Panc1 (cell line): Measurements from ENCODE around the gene FGD5. TPM values are rescaled to one million over a fixed set of nuclear protein-coding genes. Genes with fewer than 3 reads are reported as not detected.

Experiments used
- ATAC-seq: fragments of 200-7000 bp; cut with Tn5 transposase; 2 replicates; pipeline ENCODE4 v1.9.1; 2020; ENCODE audit warnings: mild to moderate bottlenecking, moderate library complexity
- BruUV-seq: library from RNA; stranded (reverse); fragments of 400-500 nt; replicated peaks from 2 replicates; lab custom pipeline; 2021; lab: Mats Ljungman, UMichigan
- CTCF ChIA-PET: fragments of 300-600 bp; sonication (Branson Sonifier 250); formaldehyde crosslinking; loops from one replicate; lab custom pipeline; 2022; ENCODE audit warnings: antibody characterized with exemption; lab: Charles Lee
- POLR2A ChIA-PET: fragments of 300-600 bp; sonication (Branson Sonifier 250); formaldehyde crosslinking; loops from one replicate; lab custom pipeline; 2022; ENCODE audit warnings: antibody characterized with exemption; lab: Charles Lee
- DNase-seq: peaks from one replicate; pipeline ENCODE4 v3.0.0-alpha.2; 2010; ENCODE audit warnings: low read depth, low spot score
- H3K27ac ChIP-seq: 2 replicates; pipeline ENCODE4 v1.5.1; 2011; ENCODE audit warnings: mild to moderate bottlenecking, low read length, inconsistent platforms
- H3K27me3 ChIP-seq: fragments of 200-500 bp; sonication (Bioruptor generic); 2 replicates; pipeline ENCODE4 v1.6.0; 2014; ENCODE audit warnings: low read length, inconsistent platforms; ENCODE audit not compliant: control insufficient read depth, insufficient read depth
- H3K36me3 ChIP-seq: fragments of 200-500 bp; sonication (Bioruptor generic); 2 replicates; pipeline ENCODE4 v1.5.1; 2014; ENCODE audit warnings: inconsistent platforms, mild to moderate bottlenecking, low read length, moderate library complexity; ENCODE audit not compliant: control insufficient read depth, insufficient read depth
- H3K4me1 ChIP-seq: 2 replicates; pipeline ENCODE4 v1.5.1; 2011; ENCODE audit warnings: inconsistent platforms, mild to moderate bottlenecking, low read length, moderate library complexity; ENCODE audit not compliant: control insufficient read depth, insufficient read depth
- H3K4me3 ChIP-seq, 2 experiments: 2 replicates each; pipeline ENCODE4 v1.5.1; 2011 to 2012; ENCODE audit warnings: low read depth in 2 of 2, low read length in 2 of 2, mild to moderate bottlenecking in 2 of 2, inconsistent platforms in 1 of 2, moderate library complexity in 1 of 2
- H3K9me3 ChIP-seq: fragments of 200-500 bp; sonication (Bioruptor generic); 2 replicates; pipeline ENCODE4 v1.5.1; 2014; ENCODE audit warnings: low read depth, mild to moderate bottlenecking, inconsistent platforms, low read length, moderate library complexity; ENCODE audit not compliant: control insufficient read depth, insufficient read depth
- POLR2AphosphoS5 ChIP-seq: IDR thresholded peaks from 2 replicates; pipeline ENCODE4 v1.6.1; 2012; ENCODE audit warnings: mild to moderate bottlenecking, low read depth, low read length, moderate library complexity
- SIN3A ChIP-seq: IDR thresholded peaks from 2 replicates; pipeline ENCODE4 v1.6.1; 2012; ENCODE audit warnings: low read depth, mild to moderate bottlenecking, low read length, moderate library complexity, borderline replicate concordance; ENCODE audit not compliant: insufficient read depth
- TCF7L2 ChIP-seq: IDR thresholded peaks from 2 replicates; pipeline ENCODE4 v1.6.1; 2011; ENCODE audit warnings: mild to moderate bottlenecking, low read depth, low read length, inconsistent platforms
- in situ Hi-C: cut with HindIII; loops from 2 replicates; pipeline ENCODE4 v1.10.0; 2016; ENCODE audit warnings: low sequenced_read_pairs, low pct_unique_long_range_greater_than_20kb
- intact Hi-C: fragments of 100-400 bp; cut with micrococcal nuclease; formaldehyde crosslinking; loops from one replicate; pipeline ENCODE4 v1.10.0; 2022; ENCODE audit not compliant: unreplicated experiment
- total RNA-seq: library from RNA; stranded (reverse); gene quantifications from one replicate; pipeline ENCODE4 v1.2.1, GENCODE V29; 2021; ENCODE audit not compliant: unreplicated experiment
- TF ChIP-seq, protein P1 (sequence below): fragments of 450-650 bp; IDR thresholded peaks from 2 replicates; pipeline ENCODE4 v1.5.1; 2017; ENCODE audit warnings: mild to moderate bottlenecking
- TF ChIP-seq, protein P2 (sequence below), 2 experiments: IDR thresholded peaks; 2 replicates each; pipeline ENCODE4 v1.6.1; 2011 to 2012; ENCODE audit warnings: low read depth in 2 of 2, control low read depth in 1 of 2, low read length in 1 of 2, mild to moderate bottlenecking in 1 of 2, moderate library complexity in 1 of 2; ENCODE audit not compliant: insufficient read depth in 1 of 2

Gene FGD5
- total RNA-seq, 1 experiment from 2014 or later: 0.77 TPM

- ATAC-seq (no peak), DNase-seq (no peak)
- ChIA-PET POLR2A (no interaction called here), CTCF (no interaction called here)
- no peaks in the 10 kb centered on the region for H3K36me3 ChIP-seq
- H3K4me3 ChIP-seq: no peak overlapping the region
- no peaks in the 10 kb centered on the region for H3K9me3 ChIP-seq
- BruUV-seq: no TSS peak
- TF ChIP-seq, protein P1, sequence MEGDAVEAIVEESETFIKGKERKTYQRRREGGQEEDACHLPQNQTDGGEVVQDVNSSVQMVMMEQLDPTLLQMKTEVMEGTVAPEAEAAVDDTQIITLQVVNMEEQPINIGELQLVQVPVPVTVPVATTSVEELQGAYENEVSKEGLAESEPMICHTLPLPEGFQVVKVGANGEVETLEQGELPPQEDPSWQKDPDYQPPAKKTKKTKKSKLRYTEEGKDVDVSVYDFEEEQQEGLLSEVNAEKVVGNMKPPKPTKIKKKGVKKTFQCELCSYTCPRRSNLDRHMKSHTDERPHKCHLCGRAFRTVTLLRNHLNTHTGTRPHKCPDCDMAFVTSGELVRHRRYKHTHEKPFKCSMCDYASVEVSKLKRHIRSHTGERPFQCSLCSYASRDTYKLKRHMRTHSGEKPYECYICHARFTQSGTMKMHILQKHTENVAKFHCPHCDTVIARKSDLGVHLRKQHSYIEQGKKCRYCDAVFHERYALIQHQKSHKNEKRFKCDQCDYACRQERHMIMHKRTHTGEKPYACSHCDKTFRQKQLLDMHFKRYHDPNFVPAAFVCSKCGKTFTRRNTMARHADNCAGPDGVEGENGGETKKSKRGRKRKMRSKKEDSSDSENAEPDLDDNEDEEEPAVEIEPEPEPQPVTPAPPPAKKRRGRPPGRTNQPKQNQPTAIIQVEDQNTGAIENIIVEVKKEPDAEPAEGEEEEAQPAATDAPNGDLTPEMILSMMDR: no peak
- TF ChIP-seq SIN3A (no peak), TCF7L2 (no peak), POLR2AphosphoS5 (no peak)
- TF ChIP-seq, protein P2, sequence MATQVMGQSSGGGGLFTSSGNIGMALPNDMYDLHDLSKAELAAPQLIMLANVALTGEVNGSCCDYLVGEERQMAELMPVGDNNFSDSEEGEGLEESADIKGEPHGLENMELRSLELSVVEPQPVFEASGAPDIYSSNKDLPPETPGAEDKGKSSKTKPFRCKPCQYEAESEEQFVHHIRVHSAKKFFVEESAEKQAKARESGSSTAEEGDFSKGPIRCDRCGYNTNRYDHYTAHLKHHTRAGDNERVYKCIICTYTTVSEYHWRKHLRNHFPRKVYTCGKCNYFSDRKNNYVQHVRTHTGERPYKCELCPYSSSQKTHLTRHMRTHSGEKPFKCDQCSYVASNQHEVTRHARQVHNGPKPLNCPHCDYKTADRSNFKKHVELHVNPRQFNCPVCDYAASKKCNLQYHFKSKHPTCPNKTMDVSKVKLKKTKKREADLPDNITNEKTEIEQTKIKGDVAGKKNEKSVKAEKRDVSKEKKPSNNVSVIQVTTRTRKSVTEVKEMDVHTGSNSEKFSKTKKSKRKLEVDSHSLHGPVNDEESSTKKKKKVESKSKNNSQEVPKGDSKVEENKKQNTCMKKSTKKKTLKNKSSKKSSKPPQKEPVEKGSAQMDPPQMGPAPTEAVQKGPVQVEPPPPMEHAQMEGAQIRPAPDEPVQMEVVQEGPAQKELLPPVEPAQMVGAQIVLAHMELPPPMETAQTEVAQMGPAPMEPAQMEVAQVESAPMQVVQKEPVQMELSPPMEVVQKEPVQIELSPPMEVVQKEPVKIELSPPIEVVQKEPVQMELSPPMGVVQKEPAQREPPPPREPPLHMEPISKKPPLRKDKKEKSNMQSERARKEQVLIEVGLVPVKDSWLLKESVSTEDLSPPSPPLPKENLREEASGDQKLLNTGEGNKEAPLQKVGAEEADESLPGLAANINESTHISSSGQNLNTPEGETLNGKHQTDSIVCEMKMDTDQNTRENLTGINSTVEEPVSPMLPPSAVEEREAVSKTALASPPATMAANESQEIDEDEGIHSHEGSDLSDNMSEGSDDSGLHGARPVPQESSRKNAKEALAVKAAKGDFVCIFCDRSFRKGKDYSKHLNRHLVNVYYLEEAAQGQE (IDR thresholded peaks at IDR 0.05; ENCODE audit: insufficient read depth in 1 of 2, low read depth in 2 of 2, low read length in 1 of 2): no peak
- in situ Hi-C loops: no loop called here
- H3K27ac ChIP-seq: no peak overlapping the region
- H3K4me1 ChIP-seq: no peaks in the 10 kb centered on the region
- peaks cover 13% of the 10 kb centered on the region for H3K27me3 ChIP-seq
- intact Hi-C loops: no loop called here
Observed at GRCh38 chr3:14823910-14824629, 5.3 kb downstream of the FGD5 start.

- BruUV-seq: no TSS peak
- CTCF ChIA-PET: no interaction called here
Observed at GRCh38 chr3:14824646-14825045, 5.9 kb downstream of the FGD5 start.

More at GRCh38 chr3:14824646-14825045, 5.9 kb downstream of the FGD5 start:
- Histone ChIP-seq H3K4me3 (no peak overlapping the region), H3K27ac (no peak overlapping the region), H3K36me3 (no peaks in the 10 kb centered on the region), H3K9me3 (no peaks in the 10 kb centered on the region), H3K27me3 (peaks cover 13% of the 10 kb centered on the region), H3K4me1 (no peaks in the 10 kb centered on the region)
- POLR2A ChIA-PET: no interaction called here
- TF ChIP-seq, protein P2 (IDR thresholded peaks at IDR 0.05; ENCODE audit: insufficient read depth in 1 of 2, low read depth in 2 of 2, low read length in 1 of 2): no peak
- TF ChIP-seq, protein P1: no peak
- TF ChIP-seq SIN3A (no peak), POLR2AphosphoS5 (no peak), TCF7L2 (no peak)
- in situ Hi-C loops (no loop called here), intact Hi-C loops (no loop called here)
- ATAC-seq: no peak
- DNase-seq: no peak
